Vagina (tissue), 2 donors: ENCODE data around the gene KCNJ4. TPM values are rescaled to one million over a fixed set of nuclear protein-coding genes. Genes with fewer than 3 reads are reported as not detected.
"Not testable (repeated sequence)": the region's sequence is repeated elsewhere in the genome, so short reads cannot be mapped to it uniquely, and the experiment has no call there.

Source experiments
- DNase-seq, 2 donors: peaks; one replicate each; pipeline ENCODE4 v3.0.0-alpha.2; 2017; ENCODE audit errors: extremely low spot score in 2 of 2
- H3K27ac ChIP-seq: fragments of 200-600 bp; sonication (generic); one replicate; pipeline ENCODE4 v1.5.1; 2019
- H3K27me3 ChIP-seq: fragments of 200-600 bp; sonication (generic); one replicate; pipeline ENCODE4 v1.5.1; 2019
- H3K36me3 ChIP-seq, 2 donors: fragments of 200-600 bp; sonication (generic); one replicate each; pipeline ENCODE4 v1.5.1; 2017 to 2019
- H3K4me1 ChIP-seq: fragments of 200-600 bp; sonication (generic); one replicate; pipeline ENCODE4 v1.5.1; 2019
- H3K4me3 ChIP-seq, 2 donors: fragments of 200-600 bp; sonication (generic); 1 replicate in 1 of 2; 2 replicates in 1 of 2; pipeline ENCODE4 v1.5.1; 2016 to 2019
- H3K9me3 ChIP-seq: fragments of 200-600 bp; sonication (generic); one replicate; pipeline ENCODE4 v1.5.1; 2019
- POLR2A ChIP-seq, 2 donors: fragments of 450-650 bp; IDR thresholded peaks; one replicate each; pipeline ENCODE4 v1.6.1; 2017; ENCODE audit warnings: antibody characterized with exemption in 2 of 2, mild to moderate bottlenecking in 2 of 2, moderate library complexity in 2 of 2
- POLR2AphosphoS5 ChIP-seq, 2 donors: sonication (generic); formaldehyde crosslinking; IDR thresholded peaks; one replicate each; pipeline ENCODE4 v1.9.0; 2017; ENCODE audit warnings: antibody characterized with exemption in 2 of 2, mild to moderate bottlenecking in 2 of 2, low read depth in 1 of 2; ENCODE audit not compliant: insufficient read depth in 1 of 2
- intact Hi-C: fragments of 100-400 bp; cut with DNase I; formaldehyde crosslinking; loops from one replicate; pipeline ENCODE4 v1.15.1; 2023
- total RNA-seq: library from RNA; depleted of rRNA; stranded (reverse); fragments of >200 nt; gene quantifications from one replicate; pipeline ENCODE4 v1.2.3, GENCODE V29; 2016
- TF ChIP-seq, protein P1 (sequence below), 3 experiments: fragments of 450-650 bp in 2 of 3; fragments of 200-600 bp in 1 of 3; sonication (generic) in 1 of 3; IDR thresholded peaks; one replicate each; pipeline ENCODE4 v1.5.1; 2017 to 2019; ENCODE audit warnings: antibody characterized with exemption in 3 of 3, mild to moderate bottlenecking in 2 of 3, moderate library complexity in 2 of 3

KCNJ4 gene
- total RNA-seq, 1 donor from 2014 or later, result not detected

- H3K36me3 ChIP-seq, result no peaks in the 10 kb centered on the region
- H3K27ac ChIP-seq, result no peak overlapping the region
- no peaks in the 10 kb centered on the region for H3K27me3 ChIP-seq
- intact Hi-C loops, result no loop called here
- H3K4me3 ChIP-seq, result peak overlapping the region; percentile 26 to 39
- TF ChIP-seq, protein P1, sequence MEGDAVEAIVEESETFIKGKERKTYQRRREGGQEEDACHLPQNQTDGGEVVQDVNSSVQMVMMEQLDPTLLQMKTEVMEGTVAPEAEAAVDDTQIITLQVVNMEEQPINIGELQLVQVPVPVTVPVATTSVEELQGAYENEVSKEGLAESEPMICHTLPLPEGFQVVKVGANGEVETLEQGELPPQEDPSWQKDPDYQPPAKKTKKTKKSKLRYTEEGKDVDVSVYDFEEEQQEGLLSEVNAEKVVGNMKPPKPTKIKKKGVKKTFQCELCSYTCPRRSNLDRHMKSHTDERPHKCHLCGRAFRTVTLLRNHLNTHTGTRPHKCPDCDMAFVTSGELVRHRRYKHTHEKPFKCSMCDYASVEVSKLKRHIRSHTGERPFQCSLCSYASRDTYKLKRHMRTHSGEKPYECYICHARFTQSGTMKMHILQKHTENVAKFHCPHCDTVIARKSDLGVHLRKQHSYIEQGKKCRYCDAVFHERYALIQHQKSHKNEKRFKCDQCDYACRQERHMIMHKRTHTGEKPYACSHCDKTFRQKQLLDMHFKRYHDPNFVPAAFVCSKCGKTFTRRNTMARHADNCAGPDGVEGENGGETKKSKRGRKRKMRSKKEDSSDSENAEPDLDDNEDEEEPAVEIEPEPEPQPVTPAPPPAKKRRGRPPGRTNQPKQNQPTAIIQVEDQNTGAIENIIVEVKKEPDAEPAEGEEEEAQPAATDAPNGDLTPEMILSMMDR (IDR thresholded peaks at IDR 0.05), result no peak
- no peak for TF ChIP-seq POLR2A (IDR thresholded peaks at IDR 0.05)
- TF ChIP-seq POLR2AphosphoS5 (IDR thresholded peaks at IDR 0.05; ENCODE audit: insufficient read depth in 1 of 2, low read depth in 1 of 2), result no peak
- peak; percentile 71 to 95 for DNase-seq
- peaks cover 12% of the 10 kb centered on the region for H3K4me1 ChIP-seq
- H3K9me3 ChIP-seq, result no peaks in the 10 kb centered on the region
These were observed 41.7 kb downstream of the KCNJ4 start for GRCh38 chr22:38413085-38414008.

- intact Hi-C loops, result no loop called here
- H3K27me3 ChIP-seq, result no peaks in the 10 kb centered on the region
- no peak overlapping the region for H3K27ac ChIP-seq
- H3K4me3 ChIP-seq, result peak overlapping the region; percentile 26 to 39
- H3K9me3 ChIP-seq, result no peaks in the 10 kb centered on the region
- peak in 1 of 2 donors; percentile 71 for DNase-seq
- H3K4me1 ChIP-seq, result peaks cover 12% of the 10 kb centered on the region
- TF ChIP-seq POLR2A (IDR thresholded peaks at IDR 0.05), result no peak
- TF ChIP-seq, protein P1 (IDR thresholded peaks at IDR 0.05), result peak; percentile 40 to 58 (median 48)
- no peaks in the 10 kb centered on the region for H3K36me3 ChIP-seq
These were observed 42.4 kb downstream of the KCNJ4 start for GRCh38 chr22:38412435-38413084.

GRCh38 chr22:38411016-38411415, 44.0 kb downstream of the KCNJ4 start:
- H3K9me3 ChIP-seq, result no peaks in the 10 kb centered on the region
- TF ChIP-seq POLR2A (IDR thresholded peaks at IDR 0.05) (no peak), POLR2AphosphoS5 (IDR thresholded peaks at IDR 0.05; ENCODE audit: insufficient read depth in 1 of 2, low read depth in 1 of 2) (no peak)
- TF ChIP-seq, protein P1 (IDR thresholded peaks at IDR 0.05), result no peak
- H3K27ac ChIP-seq, result no peak overlapping the region
- H3K4me3 ChIP-seq, result no peak overlapping the region
- no peaks in the 10 kb centered on the region for H3K36me3 ChIP-seq
- no peak for DNase-seq
- peaks cover 12% of the 10 kb centered on the region for H3K4me1 ChIP-seq
- intact Hi-C loops, result no loop called here
- no peaks in the 10 kb centered on the region for H3K27me3 ChIP-seq

DNA sequence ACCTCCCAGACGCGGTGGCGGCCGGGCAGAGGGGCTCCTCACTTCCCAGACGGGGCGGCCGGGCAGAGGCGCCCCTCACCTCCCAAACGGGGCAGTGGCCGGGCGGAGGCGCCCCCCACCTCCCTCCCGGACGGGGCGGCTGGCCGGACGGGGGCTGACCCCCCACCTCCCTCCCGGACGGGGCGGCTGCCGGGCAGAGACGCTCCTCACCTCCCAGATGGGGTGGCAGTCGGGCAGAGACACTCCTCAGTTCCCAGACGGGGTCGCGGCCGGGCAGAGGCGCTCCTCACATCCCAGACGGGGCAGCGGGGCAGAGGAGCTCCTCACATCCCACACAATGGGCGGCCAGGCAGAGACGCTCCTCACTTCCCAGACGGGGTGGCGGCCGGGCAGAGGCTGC, 45.1 kb downstream of the KCNJ4 start:
- H3K9me3 ChIP-seq, DNase-seq, H3K36me3 ChIP-seq, H3K27ac ChIP-seq, intact Hi-C loops, H3K4me3 ChIP-seq, H3K27me3 ChIP-seq: not testable (repeated sequence)
- H3K4me1 ChIP-seq, result peaks cover 12% of the 10 kb centered on the region

GRCh38 chr22:38406617-38407016, 48.4 kb downstream of the KCNJ4 start:
- no peaks in the 10 kb centered on the region for H3K4me1 ChIP-seq
- no peaks in the 10 kb centered on the region for H3K9me3 ChIP-seq
- TF ChIP-seq POLR2A (IDR thresholded peaks at IDR 0.05), result no peak
- TF ChIP-seq POLR2AphosphoS5 (IDR thresholded peaks at IDR 0.05; ENCODE audit: insufficient read depth in 1 of 2, low read depth in 1 of 2), result no peak
- TF ChIP-seq, protein P1 (IDR thresholded peaks at IDR 0.05), result no peak
- DNase-seq, result no peak
- intact Hi-C loops, result no loop called here
- no peak overlapping the region for H3K27ac ChIP-seq
- no peak overlapping the region for H3K4me3 ChIP-seq
- H3K27me3 ChIP-seq, result no peaks in the 10 kb centered on the region
- no peaks in the 10 kb centered on the region for H3K36me3 ChIP-seq
